ENCODE results near the gene WNT10A.
"Not testable (repeated sequence)": the region's sequence is repeated elsewhere in the genome, so short reads cannot be mapped to it uniquely, and the experiment has no call there.

WNT10A gene
- 2.4 to 3.0 reads per million in 2 donors for total RNA-seq

DNA sequence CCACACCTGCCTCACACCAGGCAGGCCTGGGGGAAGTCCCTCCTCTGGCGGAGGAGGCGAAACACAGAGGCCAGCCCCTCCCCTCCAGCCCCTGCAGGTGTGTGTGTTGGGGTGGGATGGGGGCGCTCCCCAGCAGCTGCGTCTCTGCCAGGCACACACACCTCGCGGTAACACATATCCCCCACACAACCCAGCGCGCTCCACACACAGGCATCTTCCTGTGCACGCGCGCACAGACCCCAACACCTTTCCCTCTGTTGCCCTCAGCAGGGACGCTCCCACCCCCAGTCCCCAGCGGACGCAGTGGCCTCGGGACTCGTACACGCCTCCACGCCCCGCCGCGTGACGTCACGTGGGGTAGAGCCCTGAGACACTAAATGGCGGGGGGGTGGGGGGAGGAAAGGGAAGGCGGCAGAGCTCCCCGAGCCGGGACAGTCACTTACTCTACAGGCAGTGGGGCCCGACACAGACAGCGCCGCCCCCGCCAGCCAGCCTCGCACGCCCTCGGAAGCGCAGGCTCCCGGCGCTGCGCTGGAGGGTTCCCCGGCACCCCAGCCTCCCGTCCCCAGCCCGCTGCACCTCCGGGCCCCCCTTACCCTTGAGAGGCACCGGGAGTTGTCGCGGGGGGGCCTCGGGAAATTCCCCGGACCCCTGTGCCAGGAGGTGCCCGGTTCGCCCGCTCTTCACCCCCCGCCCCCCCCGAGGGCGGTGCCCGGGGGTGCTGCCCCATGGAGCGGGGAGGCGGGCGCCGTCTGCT is at the start of gene WNT10A:
Gene WNT10A (plus strand): TSS at position 751 of the 757 bp plus-strand sequence. CDS start 144 bp downstream, outside the sequence.
- DNase-seq, result peak; percentile 93

DNA sequence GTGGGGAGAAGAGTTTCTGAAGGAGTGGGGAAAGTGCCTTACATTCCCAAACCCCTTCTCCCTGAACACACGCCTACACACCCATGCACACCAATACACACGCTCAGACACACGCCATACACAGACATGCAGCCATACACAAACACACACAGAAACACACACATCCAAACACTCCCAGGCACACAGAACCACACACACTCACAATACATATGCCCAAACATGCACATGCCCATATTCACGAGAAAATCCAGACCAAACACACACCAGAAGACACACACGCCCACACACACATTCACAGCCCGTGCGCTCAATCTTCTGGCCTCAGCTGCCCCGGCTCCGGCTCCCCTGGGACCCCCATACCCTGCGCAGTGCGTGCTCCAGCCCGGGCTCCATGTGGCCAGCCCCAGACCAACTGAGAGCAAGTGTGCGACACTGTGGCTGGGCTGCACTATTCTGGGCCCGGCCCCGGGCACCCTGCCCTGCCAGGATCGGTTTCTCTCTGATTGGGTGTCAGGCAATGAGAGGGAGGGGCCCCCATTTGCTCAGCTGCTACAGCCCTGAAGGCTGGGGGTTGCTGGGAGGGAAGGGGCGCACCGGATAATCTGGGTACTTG is 49.2 kb upstream of the WNT10A start, which contains the start of gene PRKAG3:
Gene PRKAG3 (minus strand): TSS at position 426 of the 613 bp plus-strand sequence.
- DNase-seq, result no peak

DNA sequence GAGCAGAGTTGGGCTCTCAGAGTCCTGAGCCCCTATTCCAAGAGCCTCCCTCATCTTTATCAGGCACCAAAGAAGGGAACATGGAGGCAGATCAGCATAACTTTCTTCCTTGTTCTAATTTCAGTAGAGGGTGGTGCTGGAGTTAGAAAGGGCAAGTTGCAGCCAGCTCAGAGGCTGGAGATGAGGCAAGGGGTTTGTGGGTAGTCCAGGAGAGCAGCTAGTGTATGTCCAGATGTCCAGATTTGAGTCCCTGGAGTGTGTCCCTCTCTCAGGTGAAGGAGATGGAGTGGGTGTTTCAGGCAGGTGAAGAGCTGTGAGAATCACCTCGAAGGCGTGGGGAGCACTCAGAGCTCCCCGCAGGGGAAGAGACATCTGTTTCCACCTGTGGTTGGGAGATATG is 48.6 kb upstream of the WNT10A start:
- no peak for DNase-seq

DNA sequence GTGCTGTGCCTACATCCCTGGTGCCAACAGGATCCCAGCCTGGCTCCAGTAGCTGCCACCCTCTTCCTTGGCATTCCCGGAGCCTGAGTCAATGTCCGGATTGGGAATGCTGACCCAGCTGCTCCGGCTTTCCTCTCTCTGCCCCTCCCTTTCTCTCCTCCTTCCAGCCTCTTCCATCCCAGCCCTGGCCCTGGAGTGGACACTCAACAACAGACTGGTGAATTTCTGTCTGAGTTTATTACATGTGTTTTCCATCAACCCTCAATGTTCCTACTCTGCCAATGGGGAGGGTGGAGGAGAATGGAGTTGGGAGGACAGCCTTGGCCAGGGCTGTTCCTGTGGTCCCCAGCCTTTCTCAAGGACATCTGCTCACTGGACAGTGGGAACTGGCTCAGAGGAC is 48.1 kb upstream of the WNT10A start:
- no peak for DNase-seq

DNA sequence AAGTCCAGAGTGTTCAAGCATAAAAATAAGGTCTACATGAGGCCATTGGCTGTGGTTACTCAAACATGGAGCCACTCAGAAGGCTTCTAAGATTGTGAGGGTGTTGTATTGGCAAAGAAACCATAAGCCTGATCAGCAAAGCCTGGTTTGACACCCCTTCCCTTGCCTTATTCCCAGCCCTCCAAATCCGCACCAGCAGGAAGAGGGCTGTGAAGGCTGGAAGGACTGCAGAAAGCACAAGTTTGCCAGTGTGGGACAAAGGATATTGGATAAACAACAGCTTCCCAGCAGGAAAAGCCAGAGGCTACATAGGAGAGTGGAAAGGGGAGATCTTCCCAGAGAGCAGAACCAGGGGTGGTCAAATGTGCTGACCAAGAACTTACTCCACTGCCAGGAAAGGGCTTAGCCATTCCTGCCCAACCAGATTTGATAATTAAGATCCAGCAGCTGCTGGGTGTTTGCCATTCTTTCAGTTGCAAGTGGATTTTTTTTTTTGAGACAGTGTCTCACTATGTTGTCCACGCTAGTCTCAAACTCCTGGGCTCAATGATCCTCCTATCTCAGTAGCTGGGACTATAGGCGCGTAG is 47.5 kb upstream of the WNT10A start:
- no peak for DNase-seq

DNA sequence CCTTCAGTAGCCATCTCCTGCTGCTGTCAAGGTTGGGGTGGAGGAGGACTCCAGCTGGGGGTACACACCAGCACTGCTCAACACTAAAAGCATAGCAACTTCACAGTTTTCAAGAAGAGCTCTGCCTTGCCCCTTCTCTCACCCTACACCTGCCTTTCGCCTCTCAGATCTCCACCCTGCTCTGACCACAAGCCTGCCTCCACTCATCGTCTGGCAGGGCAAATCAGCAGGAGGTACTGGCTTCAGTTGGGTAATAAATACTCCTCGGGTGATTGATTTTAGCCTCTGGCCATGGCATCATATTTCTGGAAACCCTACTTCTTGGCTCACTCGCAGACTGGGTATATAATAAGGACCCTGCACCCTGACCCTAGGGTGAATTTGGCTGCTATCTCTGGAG is 46.0 kb upstream of the WNT10A start:
- no peak for DNase-seq

DNA sequence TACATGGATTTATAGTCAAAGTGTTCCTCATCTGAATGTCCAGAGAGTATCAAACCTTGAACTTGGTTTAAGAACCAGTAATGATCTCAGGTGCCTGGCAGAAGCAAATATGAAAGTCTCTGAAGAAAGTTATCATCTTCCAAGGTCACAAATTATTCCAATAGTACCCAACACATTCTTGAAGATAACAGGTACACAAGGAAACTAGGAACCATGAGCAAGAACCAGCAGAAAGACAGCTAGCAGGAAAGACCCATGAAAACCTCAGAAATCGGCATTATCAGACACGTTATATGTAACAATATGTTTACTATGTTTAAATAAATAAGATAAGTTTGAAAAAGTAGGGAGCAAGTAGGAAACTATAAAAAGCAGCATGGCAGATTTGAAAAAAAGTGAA is 43.2 kb upstream of the WNT10A start:
- DNase-seq, result no peak

DNA sequence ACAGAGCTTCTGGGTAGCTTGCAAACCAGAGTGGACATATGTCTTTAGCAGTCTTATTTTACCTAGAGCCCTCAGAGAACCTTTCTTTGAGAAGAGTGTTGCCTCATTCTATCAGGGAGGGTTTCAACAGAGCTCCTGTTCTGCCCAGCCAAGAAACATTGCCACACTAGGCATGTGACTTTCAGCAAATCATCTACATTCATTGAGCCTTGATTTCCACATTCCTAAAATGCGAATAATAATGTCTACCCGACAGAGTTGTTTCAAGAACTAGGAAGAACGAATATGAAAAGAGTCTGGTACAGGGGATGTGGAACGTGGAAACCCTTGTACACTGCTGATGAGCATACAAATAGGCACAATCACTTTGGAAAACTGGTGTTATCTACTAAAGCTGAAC is 41.2 kb upstream of the WNT10A start:
- no peak for DNase-seq

DNA sequence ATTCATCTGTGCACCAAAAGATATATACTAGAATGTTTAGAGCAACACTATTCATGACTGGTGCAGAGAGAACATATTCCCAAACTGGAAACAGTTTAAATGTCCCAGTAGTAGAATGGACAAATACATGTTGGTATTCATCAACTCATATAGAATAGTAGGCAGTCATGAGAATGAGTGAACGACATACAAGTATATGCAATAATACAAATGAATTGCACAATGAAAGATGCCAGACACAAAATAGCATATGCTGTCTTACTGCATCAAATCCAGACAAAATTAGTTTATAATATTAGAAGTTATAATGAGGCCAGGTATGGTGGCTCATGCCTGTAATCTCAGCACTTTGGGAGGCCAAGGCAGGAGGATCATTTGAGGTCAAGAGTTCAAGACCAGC is 40.8 kb upstream of the WNT10A start:
- no peak for DNase-seq

DNA sequence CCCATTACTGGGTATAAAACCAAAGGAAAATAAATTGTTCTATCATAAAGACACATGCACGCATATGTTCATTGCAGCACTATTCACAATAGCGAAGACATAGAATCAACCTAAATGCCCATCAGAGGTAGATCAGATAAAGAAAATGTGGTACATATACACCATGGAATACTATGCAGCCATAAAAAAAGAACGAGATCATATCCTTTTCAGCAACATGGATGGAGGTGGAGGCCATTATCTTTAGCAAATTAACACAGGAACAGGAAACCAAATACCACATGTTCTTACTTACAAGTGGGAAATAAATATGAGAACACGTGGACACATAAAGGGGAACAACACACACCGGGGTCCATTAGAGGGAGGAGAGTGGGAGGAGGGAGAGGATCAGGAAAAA is 36.3 kb upstream of the WNT10A start:
- not testable (repeated sequence) for DNase-seq

DNA sequence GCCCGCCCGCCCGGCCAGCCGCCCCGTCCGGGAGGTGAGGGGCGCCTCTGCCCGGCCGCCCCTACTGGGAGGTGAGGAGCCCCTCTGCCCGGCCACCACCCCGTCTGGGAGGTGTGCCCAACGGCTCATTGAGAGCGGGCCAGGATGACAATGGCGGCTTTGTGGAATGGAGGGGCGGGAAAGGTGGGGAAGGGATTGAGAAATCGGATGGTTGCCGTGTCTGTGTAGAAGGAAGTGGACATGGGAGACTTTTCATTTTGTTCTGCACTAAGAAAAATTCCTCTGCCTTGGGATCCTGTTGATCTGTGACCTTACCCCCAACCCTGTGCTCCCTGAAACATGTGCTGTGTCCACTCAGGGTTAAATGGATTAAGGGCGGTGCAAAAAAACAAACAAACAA is 33.7 kb upstream of the WNT10A start:
- not testable (repeated sequence) for DNase-seq

DNA sequence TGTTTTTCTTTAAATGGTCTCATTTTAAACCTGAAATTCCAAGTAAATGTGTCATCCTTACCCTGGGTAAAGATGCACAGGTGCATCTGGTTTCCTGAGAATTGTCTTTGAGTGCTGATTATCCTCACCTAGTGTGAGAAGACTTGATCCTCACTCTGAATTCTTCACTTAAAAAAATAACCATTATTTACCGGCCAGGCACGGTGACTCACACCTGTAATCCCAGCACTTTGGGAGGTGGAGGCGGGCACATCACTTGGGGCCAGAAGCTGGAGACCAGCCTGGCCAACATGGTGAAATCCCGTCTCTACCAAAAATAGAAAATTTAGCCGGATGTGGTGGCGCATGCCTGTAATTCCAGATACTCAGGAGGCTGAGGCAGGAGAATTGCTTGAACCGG is 30.9 kb upstream of the WNT10A start:
- no peak for DNase-seq

DNA sequence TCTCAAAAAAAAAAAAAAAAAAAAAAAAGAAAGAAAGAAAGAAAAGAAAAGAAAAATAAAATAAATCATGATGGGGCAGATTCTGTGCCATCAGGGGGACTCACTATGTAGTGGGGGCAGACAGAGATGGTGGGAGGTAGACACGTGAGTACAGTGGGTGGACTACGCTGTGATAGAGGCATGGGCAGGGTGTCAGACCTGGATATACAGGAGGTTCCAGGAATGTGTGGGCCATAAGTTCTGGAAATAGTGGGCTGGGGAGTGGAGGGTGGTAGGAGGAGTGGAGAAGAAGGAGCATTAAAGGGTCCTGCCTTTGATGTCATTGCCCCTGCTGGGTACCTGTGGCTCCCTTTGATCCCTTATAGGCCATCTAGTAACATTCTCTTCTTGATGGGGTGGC is 29.9 kb upstream of the WNT10A start:
- no peak for DNase-seq

DNA sequence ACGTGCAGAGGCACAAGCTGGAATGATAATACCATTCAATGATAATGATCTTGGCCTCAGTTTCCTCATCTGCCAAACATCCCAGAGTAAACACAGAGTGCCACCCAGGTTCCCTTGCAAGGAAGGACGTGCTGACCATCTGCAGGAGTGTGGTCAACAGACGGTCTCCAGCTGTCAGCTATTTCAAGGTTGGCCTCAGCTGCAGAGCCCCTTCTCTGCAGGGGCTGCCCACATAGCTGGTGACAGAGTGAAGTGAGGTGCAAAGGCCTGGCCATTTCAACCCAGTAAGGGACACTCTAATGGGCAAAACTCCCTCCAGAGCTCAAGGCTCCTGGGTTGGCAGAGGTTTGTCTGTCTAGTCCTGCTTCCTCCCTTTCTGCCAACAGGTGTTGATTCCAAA is 29.4 kb upstream of the WNT10A start:
- no peak for DNase-seq

DNA sequence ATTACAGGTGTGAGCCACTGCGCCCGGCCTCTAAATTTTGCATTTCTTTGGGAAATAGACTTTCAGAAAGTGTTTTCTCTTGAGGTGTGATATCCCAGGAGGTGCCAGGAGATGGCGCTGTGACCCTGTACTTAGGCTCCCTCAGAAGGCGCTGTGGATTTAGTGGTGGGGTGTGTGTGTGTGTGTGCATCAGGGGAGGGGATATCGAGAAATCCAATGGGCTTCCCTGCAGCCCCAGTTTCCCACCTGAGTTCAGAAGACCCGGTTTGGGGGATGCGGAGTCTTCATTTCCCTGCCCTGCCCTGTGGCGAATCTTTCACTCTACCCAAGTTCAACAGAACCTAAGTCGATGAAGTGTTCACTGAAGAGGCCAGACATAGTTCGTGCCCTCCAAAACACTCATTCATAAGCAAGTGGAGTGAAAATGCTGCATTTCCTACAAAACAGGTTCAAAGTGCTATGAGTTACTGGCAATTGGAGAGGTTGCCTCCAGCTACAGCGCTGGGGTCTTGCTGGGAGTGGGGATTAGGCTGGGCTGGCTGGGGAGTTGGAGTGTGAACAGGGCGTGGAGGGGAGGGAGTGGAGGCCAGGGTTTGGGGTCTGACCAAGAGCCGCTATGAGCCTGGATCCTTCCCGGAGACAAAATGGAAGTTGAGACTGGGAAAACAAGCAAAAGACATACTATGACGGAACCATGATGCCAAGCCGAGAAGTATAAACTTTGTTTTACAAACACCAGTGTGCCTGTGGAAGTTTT is 27.6 kb upstream of the WNT10A start:
- no peak for DNase-seq

DNA sequence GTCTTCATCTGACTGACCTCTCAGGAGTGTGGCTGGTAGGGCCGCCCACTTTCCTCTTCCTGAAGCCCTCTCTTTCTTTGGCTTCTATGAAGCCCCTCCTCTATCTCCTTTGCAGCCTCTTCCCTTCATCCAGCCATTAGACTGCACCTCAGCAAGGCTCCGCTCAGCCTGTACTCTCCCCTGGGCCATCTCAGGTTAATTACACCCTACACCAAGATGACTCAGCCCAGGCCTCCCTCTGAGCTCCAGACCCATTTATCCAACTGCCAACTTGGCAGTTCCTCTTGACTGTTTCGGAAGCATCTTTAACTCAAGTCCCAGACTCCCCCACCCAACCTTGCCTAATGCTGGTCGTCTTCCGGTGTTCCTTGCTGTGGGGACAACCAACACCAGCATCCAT is 26.9 kb upstream of the WNT10A start:
- no peak for DNase-seq

DNA sequence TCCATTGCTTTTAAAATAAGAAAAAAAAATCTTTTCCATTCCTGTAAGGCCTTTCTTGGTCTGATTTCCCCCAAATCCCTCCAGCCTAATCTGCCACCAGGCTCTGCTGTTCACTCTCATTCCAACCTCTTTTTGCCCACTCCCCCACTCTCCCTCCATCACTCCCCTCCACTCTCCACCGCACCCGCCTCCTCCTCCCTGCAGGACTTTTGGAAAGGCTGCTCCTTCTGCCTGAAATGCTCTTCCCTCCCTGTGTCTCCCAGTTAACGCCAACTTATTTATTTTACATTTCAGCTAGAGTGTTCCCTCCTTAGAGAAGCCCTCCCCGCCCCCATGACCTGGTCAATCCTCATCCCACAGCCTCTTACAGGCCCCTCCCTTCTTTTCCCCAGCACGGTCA is 25.8 kb upstream of the WNT10A start:
- no peak for DNase-seq

DNA sequence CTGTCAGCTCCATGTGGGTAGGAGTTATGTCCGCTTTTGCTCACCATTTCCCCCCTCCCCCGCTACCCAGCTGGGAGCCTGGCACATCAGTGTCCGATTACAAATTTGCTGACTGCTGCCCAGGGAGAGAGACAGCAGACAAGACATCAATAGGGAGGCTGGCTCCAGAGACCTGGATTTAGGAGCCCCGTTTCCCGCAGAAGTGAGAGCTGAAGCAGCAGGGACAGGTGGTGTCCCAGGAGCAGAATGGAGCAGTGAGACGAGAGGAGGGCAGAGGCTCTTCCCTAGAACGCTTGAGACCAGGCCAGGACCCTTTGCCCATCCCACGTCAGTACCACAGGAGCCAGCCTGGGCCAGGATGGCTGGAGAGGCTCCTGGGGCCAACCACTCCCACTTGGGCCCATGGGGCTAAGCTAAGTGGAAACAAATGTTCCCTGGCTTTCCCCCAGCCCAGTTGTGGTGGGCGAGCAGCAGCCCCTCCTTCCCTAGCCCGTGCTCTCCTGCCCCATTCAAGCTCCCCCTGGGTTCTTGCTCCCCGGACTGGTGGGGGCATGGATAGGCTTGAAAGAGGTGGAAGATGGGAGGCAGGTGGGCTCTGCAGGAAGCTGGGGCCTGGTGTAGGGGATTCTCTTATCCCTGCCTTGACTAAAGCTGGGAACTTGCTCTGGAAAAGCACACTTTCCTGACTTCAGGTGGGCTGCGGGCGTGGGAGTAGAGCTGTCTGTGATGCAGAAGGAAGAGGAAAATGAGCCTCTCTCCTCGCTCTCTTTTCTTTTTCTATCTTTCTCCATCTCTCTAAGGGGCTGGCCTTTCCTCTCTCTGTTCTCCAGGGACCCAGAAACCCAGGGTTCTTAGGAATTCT is 25.1 kb upstream of the WNT10A start:
- no peak for DNase-seq

DNA sequence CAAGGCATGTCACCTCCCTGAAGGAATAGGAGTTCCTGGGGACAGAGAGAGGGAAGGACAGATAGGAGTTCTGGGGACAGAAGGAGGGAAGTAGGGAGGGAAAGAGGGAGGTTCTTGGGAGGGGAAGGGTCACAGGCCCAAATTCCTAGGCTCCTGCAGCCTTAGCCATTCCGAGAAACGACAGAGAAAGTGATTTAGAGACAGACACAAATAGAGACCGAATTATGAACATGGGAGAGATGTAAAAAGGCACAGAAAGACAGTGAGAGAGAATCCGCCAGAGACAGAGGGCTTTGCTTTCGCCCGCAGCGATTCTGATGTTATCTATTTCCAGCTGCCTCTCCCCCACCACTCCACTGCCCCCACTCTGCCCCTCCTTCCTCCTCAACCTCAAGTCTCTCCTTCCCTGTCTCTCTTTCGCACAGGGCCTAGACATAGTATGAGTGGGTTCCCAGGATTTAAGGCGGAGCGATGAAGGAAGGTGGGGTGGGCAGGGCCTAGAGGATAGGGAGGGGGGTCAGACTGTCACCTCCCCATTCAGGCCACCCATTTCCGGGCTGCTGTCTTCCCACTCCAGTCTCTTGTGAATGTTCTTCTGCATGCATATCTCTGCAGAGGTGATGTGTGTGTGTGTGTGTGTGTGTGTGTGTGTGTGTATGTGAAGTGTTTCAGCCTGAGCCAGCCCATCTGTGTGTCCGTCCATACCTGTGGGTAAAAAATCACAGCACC is 24.3 kb upstream of the WNT10A start:
- DNase-seq, result no peak

DNA sequence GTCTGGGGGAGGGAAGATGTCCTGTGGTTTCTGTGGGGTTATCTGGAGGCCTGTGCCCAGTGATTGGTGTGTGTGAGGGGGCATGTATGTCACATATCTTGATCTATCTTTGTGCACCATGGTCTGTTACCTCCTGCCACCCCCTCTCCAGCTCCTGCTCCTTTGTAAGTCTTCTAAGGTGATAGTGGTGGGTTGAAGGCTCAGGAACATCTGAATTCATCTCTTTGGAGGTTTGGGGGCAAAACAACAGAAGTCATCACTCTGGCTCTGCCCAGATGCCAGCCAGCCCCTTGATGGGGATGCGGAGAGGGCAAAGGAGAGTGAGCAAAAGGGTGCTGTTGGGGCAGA is 23.8 kb upstream of the WNT10A start:
- DNase-seq, result no peak

DNA sequence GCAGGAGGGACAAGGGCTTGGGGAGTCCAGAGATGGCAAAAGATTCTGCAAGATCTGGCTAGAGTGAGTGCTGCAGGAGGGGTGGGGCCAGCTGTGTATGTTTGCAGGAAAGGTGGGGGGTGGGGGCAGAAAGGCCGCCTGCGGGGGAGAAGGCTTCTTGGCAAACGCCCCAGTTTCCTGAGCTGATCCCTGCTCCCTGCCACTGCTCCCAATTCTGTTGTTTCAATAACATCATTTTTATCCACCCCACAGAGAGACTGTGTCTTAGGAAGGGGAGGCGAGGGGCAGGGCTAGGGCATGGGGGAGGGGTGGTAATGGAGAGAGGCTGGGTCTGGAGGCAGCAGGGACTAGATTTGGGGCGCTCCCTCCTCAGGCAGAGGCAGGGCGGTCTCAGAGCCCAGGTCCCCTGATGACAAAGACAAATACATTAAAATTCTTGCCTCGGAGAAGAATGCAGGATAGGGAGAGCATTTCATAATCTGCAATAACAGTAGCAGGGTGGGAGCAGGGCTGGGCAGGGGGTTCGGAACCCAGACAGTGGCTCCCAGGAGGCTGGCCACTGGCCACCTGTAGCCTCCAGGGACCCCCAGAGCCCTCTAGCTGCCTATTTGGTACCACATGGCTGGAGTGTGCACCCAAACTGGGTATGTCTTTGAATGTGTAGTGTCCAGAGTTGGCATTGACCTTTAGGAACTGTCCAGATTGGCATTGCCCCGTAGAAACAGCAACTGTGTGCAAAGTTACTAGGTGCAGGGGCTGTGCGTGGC is 23.1 kb upstream of the WNT10A start:
- no peak for DNase-seq

Data from activated gamma-delta T cell (primary cell).